AG04450 (cell line): ENCODE results near the gene FHAD1. TPM values are rescaled to one million over a fixed set of nuclear protein-coding genes. Genes with fewer than 3 reads are reported as not detected.

Experiments
- CTCF ChIA-PET: fragments of 300-600, 350-600 bp; formaldehyde crosslinking; extraction: SDS; loops from one replicate; lab custom pipeline; 2022; ENCODE audit warnings: antibody characterized with exemption, inconsistent platforms; lab: Charles Lee
- POLR2A ChIA-PET: fragments of 350-600 bp; formaldehyde crosslinking; extraction: SDS; loops from one replicate; lab custom pipeline; 2021; ENCODE audit warnings: antibody characterized with exemption, inconsistent platforms; lab: Yijun Ruan, JAX
- DNase-seq: peaks from one replicate; pipeline ENCODE4 v3.0.0-alpha.2; 2011; ENCODE audit warnings: low read depth, low spot score
- H3K27ac ChIP-seq: one replicate; pipeline ENCODE4 v1.5.1; 2012; ENCODE audit warnings: low read depth, low read length, control low read depth
- H3K27me3 ChIP-seq: one replicate; pipeline ENCODE4 v1.6.0; 2012; ENCODE audit warnings: low read length; ENCODE audit not compliant: control insufficient read depth, insufficient read depth
- H3K4me3 ChIP-seq: 2 replicates; pipeline ENCODE4 v1.5.1; 2011; ENCODE audit warnings: mild to moderate bottlenecking, low read depth, low read length, control low read depth
- H3K9me3 ChIP-seq: 2 replicates; pipeline ENCODE4 v1.5.1; 2012; ENCODE audit warnings: low read length; ENCODE audit not compliant: control insufficient read depth, insufficient read depth
- polyA plus RNA-seq: library from polyadenylated mRNA; depleted of rRNA; stranded (reverse); fragments of >200 nt; gene quantifications from 2 replicates; pipeline ENCODE4 v1.2.3, GENCODE V29; 2011
- TF ChIP-seq, protein P1 (sequence below): IDR thresholded peaks from 2 replicates; pipeline ENCODE4 v1.5.1; 2011; ENCODE audit warnings: low read depth, low read length, control low read depth, inconsistent platforms

FHAD1 gene
- polyA plus RNA-seq, 1 experiment: 0.36 TPM

DNA sequence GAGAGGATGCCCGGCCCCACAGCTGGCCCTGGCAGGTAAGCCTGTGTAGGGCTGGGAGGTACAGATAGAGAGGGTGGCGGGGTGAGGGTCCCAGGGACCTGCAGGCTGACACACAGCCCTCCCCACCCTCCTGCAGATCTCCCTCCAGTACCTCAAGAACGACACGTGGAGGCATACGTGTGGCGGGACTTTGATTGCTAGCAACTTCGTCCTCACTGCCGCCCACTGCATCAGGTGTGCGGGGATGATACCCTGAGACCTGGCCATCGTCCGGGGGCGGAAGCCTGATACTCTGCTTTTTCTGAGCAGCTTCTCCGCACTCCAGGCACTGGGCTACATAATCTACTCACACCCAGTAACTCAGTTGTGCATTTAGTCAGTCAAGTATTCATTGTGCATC lies 193.3 kb downstream of the FHAD1 start:
- H3K27me3 ChIP-seq: peaks cover 6% of the 10 kb centered on the region
- H3K27ac ChIP-seq: no peak overlapping the region
- no peak overlapping the region for H3K4me3 ChIP-seq
- no peaks in the 10 kb centered on the region; the same call in 1 of the 2 replicates for H3K9me3 ChIP-seq
- DNase-seq: no peak
- TF ChIP-seq, protein P1, sequence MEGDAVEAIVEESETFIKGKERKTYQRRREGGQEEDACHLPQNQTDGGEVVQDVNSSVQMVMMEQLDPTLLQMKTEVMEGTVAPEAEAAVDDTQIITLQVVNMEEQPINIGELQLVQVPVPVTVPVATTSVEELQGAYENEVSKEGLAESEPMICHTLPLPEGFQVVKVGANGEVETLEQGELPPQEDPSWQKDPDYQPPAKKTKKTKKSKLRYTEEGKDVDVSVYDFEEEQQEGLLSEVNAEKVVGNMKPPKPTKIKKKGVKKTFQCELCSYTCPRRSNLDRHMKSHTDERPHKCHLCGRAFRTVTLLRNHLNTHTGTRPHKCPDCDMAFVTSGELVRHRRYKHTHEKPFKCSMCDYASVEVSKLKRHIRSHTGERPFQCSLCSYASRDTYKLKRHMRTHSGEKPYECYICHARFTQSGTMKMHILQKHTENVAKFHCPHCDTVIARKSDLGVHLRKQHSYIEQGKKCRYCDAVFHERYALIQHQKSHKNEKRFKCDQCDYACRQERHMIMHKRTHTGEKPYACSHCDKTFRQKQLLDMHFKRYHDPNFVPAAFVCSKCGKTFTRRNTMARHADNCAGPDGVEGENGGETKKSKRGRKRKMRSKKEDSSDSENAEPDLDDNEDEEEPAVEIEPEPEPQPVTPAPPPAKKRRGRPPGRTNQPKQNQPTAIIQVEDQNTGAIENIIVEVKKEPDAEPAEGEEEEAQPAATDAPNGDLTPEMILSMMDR: no peak
- POLR2A ChIA-PET: no interaction called here
- CTCF ChIA-PET: interaction anchor here (1.7 kb wide), 1 partner anchor 9 kb away, joined by 12 read pairs; no protein-coding TSS in a partner anchor

DNA sequence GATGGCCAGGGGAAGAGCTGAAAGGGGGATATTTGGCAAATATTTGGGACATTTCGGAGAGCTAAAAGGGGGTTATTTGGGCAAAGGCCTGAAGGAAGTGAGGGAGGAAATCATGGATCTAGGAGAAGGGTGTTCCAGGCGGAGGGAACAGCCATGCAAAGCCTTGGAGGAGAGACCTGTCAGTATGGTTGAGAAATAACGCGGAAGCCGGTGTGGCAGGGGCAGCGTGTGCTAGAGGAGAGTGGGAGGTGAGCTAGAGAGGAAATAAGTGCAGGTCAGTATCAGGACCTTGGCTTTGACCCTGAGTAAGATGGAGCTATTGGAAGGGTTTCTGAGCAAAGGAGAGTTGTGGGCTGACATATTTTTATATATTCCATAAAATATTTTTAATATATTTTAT lies 194.2 kb downstream of the FHAD1 start:
- no peak overlapping the region for H3K4me3 ChIP-seq
- CTCF ChIA-PET: interaction anchor here (1.7 kb wide), 1 partner anchor 10 kb away, joined by 12 read pairs; no protein-coding TSS in a partner anchor
- POLR2A ChIA-PET: no interaction called here

DNA sequence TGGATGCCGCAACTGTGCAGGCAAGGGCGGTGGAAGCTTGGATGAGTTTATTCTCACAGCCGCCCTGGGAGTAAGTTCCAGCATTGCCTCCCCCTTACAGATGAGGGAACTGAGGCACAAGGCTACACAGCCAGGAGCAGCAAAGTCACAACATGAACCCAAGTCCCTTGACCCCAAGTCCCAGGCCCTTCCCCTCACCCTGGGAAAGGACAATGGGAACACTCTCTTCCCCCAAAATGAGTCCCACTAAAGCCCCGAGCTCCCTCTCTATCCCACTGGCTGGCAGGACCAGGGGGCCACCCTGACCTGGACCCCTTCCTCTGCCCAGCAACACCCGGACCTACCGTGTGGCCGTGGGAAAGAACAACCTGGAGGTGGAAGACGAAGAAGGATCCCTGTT lies 195.1 kb downstream of the FHAD1 start:
- POLR2A ChIA-PET: no interaction called here
- no peaks in the 10 kb centered on the region; the same call in 1 of the 2 replicates for H3K9me3 ChIP-seq
- H3K27ac ChIP-seq: no peak overlapping the region
- no peak for DNase-seq
- CTCF ChIA-PET: interaction anchor here (2.4 kb wide), 1 partner anchor 11 kb away, joined by 12 read pairs; no protein-coding TSS in a partner anchor
- TF ChIP-seq, protein P1: no peak
- peaks cover 9% of the 10 kb centered on the region for H3K27me3 ChIP-seq
- no peak overlapping the region for H3K4me3 ChIP-seq

More for the DNA sequence above, 194.2 kb downstream of the FHAD1 start:
- TF ChIP-seq, protein P1: no peak
- no peak overlapping the region for H3K27ac ChIP-seq
- no peaks in the 10 kb centered on the region; the same call in 1 of the 2 replicates for H3K9me3 ChIP-seq
- H3K27me3 ChIP-seq: peaks cover 7% of the 10 kb centered on the region
- DNase-seq: no peak

DNA sequence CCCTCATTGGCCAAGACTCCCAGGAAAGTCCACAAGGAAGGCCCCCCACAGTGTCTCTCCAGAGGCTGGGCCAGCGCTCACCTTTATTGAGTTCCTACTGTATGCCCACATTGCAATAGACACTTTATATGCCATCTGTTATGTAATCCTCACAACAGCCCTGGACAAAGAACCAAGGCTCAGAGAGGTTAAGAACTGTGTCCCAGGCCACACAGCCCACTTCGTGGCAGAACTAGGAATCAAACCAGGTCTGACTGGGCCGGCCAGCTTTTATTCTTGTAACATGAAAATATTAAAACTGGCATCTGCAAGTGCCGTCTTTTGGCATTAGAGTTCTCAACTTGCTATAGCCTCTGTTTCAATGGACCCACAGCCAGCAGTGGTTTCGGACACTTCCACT lies 195.7 kb downstream of the FHAD1 start:
- Histone ChIP-seq H3K9me3 (no peaks in the 10 kb centered on the region; the same call in 1 of the 2 replicates), H3K27me3 (peaks cover 14% of the 10 kb centered on the region), H3K4me3 (no peak overlapping the region), H3K27ac (no peak overlapping the region)
- POLR2A ChIA-PET: no interaction called here
- no peak for DNase-seq
- TF ChIP-seq, protein P1: no peak
- CTCF ChIA-PET: interaction anchor here (0.8 to 2.4 kb wide), 3 partner anchors 10 to 119 kb away, joined by 3 to 12 read pairs (median 4); no protein-coding TSS in a partner anchor

DNA sequence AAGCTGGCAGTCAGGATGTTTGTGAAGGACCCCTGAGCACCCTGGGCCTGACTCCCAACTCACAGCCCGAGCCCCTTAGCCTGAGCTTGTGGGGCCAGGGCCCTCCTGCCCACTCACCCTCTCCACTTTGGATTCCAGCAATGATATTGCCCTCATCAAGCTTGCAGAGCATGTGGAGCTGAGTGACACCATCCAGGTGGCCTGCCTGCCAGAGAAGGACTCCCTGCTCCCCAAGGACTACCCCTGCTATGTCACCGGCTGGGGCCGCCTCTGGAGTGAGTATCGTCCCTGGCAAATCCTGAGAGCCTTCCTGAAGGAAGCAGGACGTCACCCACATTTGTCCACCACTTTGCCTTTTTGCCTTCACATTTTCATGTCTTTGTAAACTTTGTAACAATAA lies 196.3 kb downstream of the FHAD1 start:
- POLR2A ChIA-PET: no interaction called here

More for the DNA sequence above, 196.3 kb downstream of the FHAD1 start:
- H3K27ac ChIP-seq: no peak overlapping the region
- DNase-seq: no peak
- H3K27me3 ChIP-seq: peaks cover 14% of the 10 kb centered on the region
- TF ChIP-seq, protein P1: no peak
- no peak overlapping the region for H3K4me3 ChIP-seq
- CTCF ChIA-PET: interaction anchor here (1.2 to 2.4 kb wide), 2 partner anchors 10 to 12 kb away, joined by 3 to 12 read pairs; no protein-coding TSS in a partner anchor
- H3K9me3 ChIP-seq: no peaks in the 10 kb centered on the region; the same call in 1 of the 2 replicates
